HG03095 (cell line): ENCODE data around the gene TNPO3.
"Not testable (repeated sequence)": the region's sequence is repeated elsewhere in the genome, so short reads cannot be mapped to it uniquely, and the experiment has no call there.

ENCODE experiments used
- ATAC-seq: cut with Tn5 transposase; IDR thresholded peaks from one replicate; pipeline ENCODE4 v1.9.1; 2021; ENCODE audit warnings: moderate library complexity; ENCODE audit not compliant: unreplicated experiment

Gene TNPO3

DNA sequence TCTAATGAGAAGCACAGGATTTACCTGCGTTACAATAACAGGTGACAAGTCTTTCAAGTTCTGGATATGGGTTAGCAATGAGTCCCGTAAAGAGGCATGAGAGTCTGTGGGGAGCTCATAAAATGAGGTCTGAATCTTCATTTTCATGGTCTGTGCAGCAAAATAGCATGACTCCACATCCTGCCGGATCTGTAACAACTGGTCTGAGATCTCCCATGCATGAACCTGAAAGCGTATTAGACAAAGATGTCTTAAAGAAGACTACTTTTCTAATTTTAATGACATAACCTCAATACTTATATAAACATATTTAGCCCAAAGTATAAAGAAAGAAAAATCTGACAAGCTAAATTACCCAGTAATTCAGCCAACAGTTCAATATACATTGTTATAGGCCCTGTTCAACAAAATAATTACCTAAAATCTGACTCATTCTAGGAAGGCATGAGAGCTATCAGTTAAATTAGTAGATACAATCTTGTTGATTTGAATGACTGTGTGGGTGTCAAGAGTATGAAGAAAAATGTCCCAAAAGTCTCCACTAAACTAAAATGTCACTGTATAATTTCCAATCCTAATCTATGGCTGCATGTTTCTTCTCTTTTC lies 36.9 kb downstream of the TNPO3 start:
- ATAC-seq = peak; percentile 63

- no peak for ATAC-seq
Measured at GRCh38 chr7:129017264-129017663, 37.6 kb downstream of the TNPO3 start.

- no peak for ATAC-seq
Measured at GRCh38 chr7:129014501-129015101, 40.3 kb downstream of the TNPO3 start.

- ATAC-seq = no peak
Measured at GRCh38 chr7:129013048-129013724, 41.7 kb downstream of the TNPO3 start.

GRCh38 chr7:129012641-129013040 lies 42.3 kb downstream of the TNPO3 start:
- ATAC-seq = no peak

- no peak for ATAC-seq
Measured at GRCh38 chr7:129010075-129010474, 44.8 kb downstream of the TNPO3 start.

GRCh38 chr7:129009437-129009836 lies 45.5 kb downstream of the TNPO3 start:
- peak; percentile 49 for ATAC-seq

- ATAC-seq = peak; percentile 32
Measured at GRCh38 chr7:129008645-129009414, 46.1 kb downstream of the TNPO3 start.

DNA sequence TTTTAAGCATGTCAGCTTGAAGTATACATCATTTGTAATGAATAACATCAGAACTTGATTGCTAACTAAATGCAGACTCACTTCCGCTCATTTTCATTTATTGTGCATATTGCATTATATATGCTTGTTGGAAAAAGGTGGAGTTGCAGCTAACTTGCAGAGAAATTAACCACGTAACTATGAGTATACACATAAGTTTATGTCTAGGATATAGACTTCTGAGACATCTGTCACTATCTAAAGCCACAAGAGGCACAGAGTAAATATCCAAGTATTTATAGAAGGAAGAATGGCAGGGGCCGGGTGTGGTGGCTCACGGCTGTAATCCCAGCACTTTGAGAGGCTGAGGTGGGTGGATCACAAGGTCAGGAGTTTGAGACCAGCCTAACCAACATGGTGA lies 47.3 kb downstream of the TNPO3 start:
- no peak for ATAC-seq

DNA sequence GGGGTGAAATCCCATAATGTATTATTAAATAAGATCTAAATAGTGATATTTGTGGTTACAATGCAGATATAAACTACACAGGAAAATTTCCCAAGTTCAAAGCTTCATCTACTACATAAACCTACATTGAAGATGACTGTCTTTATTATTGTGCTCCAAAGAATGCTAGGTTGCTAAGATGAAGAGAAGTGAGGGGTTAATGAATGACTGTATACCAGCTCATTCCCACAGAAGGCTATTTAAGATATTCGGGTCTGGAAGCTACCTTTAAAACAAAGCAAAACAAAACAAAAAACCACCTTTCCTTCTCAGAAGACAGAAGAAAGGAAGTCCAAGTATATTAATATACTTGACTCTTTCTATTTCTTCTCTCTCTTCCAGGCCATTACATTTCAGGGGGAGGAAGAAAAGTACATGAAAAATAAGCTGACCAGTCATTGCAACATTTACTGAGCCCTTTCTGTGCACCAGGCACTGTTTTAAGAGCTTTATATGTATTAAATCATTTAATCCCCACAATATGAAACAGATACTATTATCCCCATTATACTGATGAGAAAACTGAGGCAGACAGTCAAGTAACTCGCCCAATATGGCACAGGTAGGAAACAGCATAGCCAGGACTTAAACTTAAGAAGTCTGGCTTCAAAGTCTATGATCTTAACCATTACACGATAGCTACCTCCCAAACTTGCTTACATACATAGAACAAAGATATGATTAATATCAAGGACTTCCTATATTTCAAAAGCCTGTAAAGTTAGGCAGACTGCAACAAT lies 48.1 kb downstream of the TNPO3 start:
- ATAC-seq = no peak

DNA sequence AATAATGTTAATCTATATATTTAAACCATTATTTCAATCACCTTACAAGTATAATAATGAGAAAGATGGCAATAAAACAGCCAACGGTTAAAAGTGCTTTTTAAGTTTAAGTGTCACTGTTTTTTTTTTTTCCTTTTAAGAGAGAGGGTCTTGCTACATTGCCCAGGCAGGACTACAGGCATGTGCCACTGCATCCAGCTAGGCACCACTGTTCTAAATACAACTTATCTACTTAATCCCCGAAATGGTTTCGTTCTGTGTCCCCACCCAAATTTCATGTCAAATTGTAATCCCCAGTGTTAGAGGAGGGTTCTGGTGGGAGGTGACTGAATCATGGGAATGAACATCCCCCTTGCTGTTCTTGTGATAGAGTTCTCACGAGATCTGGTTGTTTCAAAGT lies 49.7 kb downstream of the TNPO3 start:
- ATAC-seq = no peak

GRCh38 chr7:128997181-128997580 lies 57.7 kb downstream of the TNPO3 start:
- ATAC-seq = no peak

DNA sequence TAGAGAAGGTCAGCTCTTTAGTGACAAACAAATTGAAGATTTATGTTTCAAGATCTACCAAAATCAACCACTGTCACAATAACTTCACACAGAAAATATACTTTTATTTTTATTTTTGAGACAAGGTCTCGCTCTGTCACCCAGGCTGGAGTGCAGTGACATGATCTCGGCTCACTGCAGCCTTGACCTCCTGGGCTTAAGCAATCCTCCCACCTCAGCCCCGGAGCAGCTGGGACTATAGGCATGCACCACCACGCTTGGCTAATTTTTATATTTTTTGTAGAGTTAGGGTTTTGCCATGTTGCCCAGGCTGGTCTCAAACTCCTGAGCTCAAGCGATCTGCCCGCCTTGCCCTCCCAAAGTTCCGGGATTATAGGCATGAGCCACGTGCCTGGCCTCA lies 60.4 kb downstream of the TNPO3 start:
- ATAC-seq = not testable (repeated sequence)

DNA sequence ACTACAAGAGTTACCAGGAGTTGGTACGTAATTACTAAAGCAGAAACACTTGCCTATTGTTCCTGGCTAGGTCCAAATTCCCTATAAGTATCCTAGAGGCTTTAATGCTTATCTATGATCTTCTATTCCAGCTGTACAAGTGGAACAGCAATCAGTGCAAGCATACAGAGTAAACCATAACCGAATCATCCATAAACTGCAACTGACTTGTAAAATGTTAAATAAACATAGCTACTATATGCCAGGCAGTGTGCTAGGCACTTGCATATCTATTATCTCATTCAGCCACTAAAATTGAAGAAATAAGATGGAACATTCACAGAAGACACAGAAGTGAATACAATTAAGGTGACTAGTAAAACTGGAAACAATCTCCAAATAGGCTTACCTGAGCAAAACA lies 61.5 kb downstream of the TNPO3 start:
- ATAC-seq = no peak

- ATAC-seq = no peak
Measured at GRCh38 chr7:128989961-128990360, 65.0 kb downstream of the TNPO3 start.

DNA sequence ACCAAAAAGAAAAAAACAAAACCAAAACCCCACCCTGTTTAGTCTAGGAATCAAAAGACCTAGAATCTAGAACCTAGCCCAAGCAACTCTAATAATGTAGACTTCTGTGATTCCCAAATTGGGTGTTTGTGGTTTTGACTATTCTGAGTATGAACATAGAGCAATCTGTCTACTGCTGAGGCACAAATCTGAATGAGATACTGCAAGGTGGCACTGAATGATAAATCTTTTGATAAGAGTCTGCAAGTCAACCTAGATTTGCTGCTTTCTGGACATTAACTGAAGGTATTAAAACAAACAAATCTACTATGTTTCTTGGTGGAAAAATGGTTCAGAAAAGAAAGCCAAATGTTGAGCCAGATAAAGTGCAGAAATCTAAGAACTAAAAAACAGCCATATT lies 66.5 kb downstream of the TNPO3 start:
- no peak for ATAC-seq

GRCh38 chr7:128986609-128987008 lies 68.3 kb downstream of the TNPO3 start:
- ATAC-seq = no peak

GRCh38 chr7:128985660-128986059 lies 69.3 kb downstream of the TNPO3 start:
- no peak for ATAC-seq

- no peak for ATAC-seq
Measured at GRCh38 chr7:128982105-128982504, 72.8 kb downstream of the TNPO3 start.

- ATAC-seq = no peak
Measured at GRCh38 chr7:128974241-128974934, 80.5 kb downstream of the TNPO3 start.
